Transverse colon (tissue), 4 donors: ENCODE measurements around the gene LCLAT1.

Experiments used
- CTCF ChIP-seq, 5 experiments: fragments of 200-600 bp in 3 of 5; fragments of 450-650 bp in 2 of 5; sonication (generic) in 3 of 5; IDR thresholded peaks; 1 replicate in 2 of 5; 2 replicates in 3 of 5; pipeline ENCODE4 v1.5.1; 2016 to 2017; ENCODE audit warnings: antibody characterized with exemption in 5 of 5, inconsistent platforms in 3 of 5, mild to moderate bottlenecking in 2 of 5, moderate library complexity in 1 of 5
- POLR2A ChIP-seq: fragments of 450-650 bp; IDR thresholded peaks from one replicate; pipeline ENCODE4 v1.6.1; 2016; ENCODE audit warnings: antibody characterized with exemption, mild to moderate bottlenecking, moderate library complexity
- POLR2AphosphoS5 ChIP-seq, 3 donors: sonication (generic); formaldehyde crosslinking; IDR thresholded peaks; one replicate each; pipeline ENCODE4 v1.6.1; 2016; ENCODE audit warnings: antibody characterized with exemption in 3 of 3

DNA sequence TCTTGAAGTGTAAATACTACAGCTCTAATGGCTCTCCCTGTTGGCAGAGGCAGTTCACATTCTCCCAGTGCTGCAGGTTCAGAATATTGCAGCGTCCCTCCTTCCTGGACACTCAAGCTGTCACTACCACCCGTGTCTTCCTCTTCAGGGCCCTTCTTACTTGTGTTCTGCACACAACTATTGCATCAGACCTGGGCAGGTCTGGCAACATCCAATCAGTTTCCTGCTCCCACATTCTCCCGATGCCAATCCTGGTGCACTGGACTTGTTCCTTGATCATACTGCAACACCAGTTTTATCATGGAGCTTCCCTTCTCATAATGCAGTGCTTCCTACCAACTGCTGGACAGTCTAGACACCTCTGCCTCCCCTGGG, 198.7 kb downstream of the LCLAT1 start:
- TF ChIP-seq CTCF (IDR thresholded peaks at IDR 0.05) (no peak), POLR2A (no peak), POLR2AphosphoS5 (IDR thresholded peaks at IDR 0.05) (no peak)
